H1 (cell line): ENCODE measurements around the gene MGLL. TPM values are rescaled to one million over a fixed set of nuclear protein-coding genes. Genes with fewer than 3 reads are reported as not detected.

Experiments
- CBX8 ChIP-seq: fragments of 300-800, 300-1000 bp; sonication (generic); IDR thresholded peaks from 2 replicates; pipeline ENCODE4 v1.7.1; 2016; ENCODE audit warnings: low read depth, low read length, borderline replicate concordance
- EZH2 ChIP-seq: fragments of 200-600 bp; sonication (generic); IDR thresholded peaks from 2 replicates; pipeline ENCODE4 v1.7.1; 2012; ENCODE audit warnings: low read depth, mild to moderate bottlenecking, moderate library complexity, low read length, inconsistent platforms; ENCODE audit not compliant: severe bottlenecking
- NRF1 ChIP-seq: IDR thresholded peaks from 2 replicates; pipeline ENCODE4 v1.6.1; 2011; ENCODE audit warnings: mild to moderate bottlenecking, low read depth, low read length, improper control_type of control experiment
- RBBP5 ChIP-seq: IDR thresholded peaks from 2 replicates; pipeline ENCODE4 v1.7.1; 2012; ENCODE audit warnings: low read depth, mild to moderate bottlenecking, inconsistent platforms, low read length, moderate library complexity, borderline replicate concordance
- TEAD4 ChIP-seq: IDR thresholded peaks from 2 replicates; pipeline ENCODE4 v1.6.1; 2012; ENCODE audit warnings: low read depth, low read length, inconsistent platforms, mixed read lengths
- YY1 ChIP-seq: IDR thresholded peaks from 2 replicates; pipeline ENCODE4 v1.6.1; 2011; ENCODE audit warnings: low read depth, mild to moderate bottlenecking, low read length
- polyA plus RNA-seq, 7 experiments: library from polyadenylated mRNA; depleted of rRNA in 3 of 7; stranded (reverse) in 5 of 7; unstranded in 2 of 7; fragments of >200 nt in 5 of 7; fragments of 200-250 nt in 2 of 7; gene quantifications; 1 replicate in 5 of 7; 2 replicates in 1 of 7; 4 replicates in 1 of 7; pipeline versions ENCODE4 v1.2.1 to v1.2.3, GENCODE V29; 2011 to 2013; ENCODE audit warnings: missing spikeins in 2 of 7, mixed read lengths in 2 of 7
- total RNA-seq: library from RNA; stranded (reverse); fragmentation: NEBNext Ultra II Directional; extraction: Animal tissue kit (Norgen Biotek cat#: 25700); gene quantifications from 2 replicates; pipeline ENCODE4 v1.2.1, GENCODE V29; 2021

Gene MGLL
- total and polyA plus RNA-seq, 2 of the 8 experiments (the other 6 are each of a cell fraction or from before 2014, with no cell fraction given), result 0.05 to 0.34 TPM

- TF ChIP-seq EZH2 (no peak), CBX8 (no peak), TEAD4 (no peak), RBBP5 (no peak), NRF1 (no peak), YY1 (no peak)
These were observed 29.6 kb downstream of the MGLL start (continued) for GRCh38 chr3:127792541-127793292.
